ENCODE data around the gene INAFM1. TPM values are rescaled to one million over a fixed set of nuclear protein-coding genes. Genes with fewer than 3 reads are reported as not detected.
A peak's percentile ranks its signal among the peaks of the same experiment; 100 is the strongest.

The INAFM1 gene
- total RNA-seq, 2 donors from 2014 or later: 10.3 to 18.6 TPM

DNA sequence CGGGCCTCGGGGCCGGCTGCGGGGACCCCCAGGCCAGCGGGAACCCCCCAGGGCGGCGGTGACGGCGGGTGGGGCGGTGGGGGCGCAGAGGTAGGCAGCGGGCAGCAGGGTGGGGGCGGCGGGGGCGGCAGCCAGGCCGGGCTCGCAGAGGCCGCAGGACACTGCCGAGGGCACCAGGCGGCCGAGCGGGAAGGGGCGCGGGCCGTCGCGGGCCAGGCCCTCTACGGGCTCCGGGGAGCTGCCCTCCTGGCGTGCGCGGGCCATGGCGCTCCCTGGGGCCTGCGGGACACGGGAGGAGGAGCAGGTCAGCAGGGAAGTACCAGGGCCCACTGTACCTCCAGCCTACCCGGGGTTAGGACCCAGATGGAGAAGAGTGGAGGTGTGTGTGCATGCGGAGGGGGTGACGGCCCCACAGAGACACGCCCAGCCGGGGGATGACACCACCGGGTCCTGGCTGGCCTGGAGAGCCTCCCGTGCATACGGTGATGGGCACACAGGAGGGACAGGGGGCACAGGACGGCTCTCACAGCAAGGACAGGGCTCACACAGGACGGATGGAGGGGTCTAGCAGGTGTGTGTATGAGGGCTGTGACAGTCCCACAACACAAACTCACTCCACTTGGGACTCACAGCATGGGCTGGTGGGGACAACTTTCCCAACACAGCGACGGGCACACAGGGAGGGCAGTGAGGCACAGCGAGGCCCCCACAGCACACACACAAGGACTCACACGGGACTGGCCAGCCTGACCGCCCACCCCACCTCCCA is 46.3 kb upstream of the INAFM1 start:
- no peaks in the 10 kb centered on the region for H3K36me3 ChIP-seq
- H3K9me3 ChIP-seq: no peaks in the 10 kb centered on the region
- no peak for TF ChIP-seq CTCF (IDR thresholded peaks at IDR 0.05)
- no peak for DNase-seq (ENCODE audit: low spot score)
- H3K4me3 ChIP-seq: peak overlapping the region; percentile 97
- H3K4me1 ChIP-seq (ENCODE audit: control insufficient read depth in 1 of 2, low read depth in 2 of 2): peaks cover 17 to 58% of the 10 kb centered on the region in 2 donors
- peak overlapping the region; percentile 99 to 100 for H3K27ac ChIP-seq
- H3K27me3 ChIP-seq (replicated peaks; ENCODE audit: insufficient read depth): no peaks in the 10 kb centered on the region
- no peak for ATAC-seq (ENCODE audit: insufficient number of reproducible peaks, low FRiP score, low read depth)

DNA sequence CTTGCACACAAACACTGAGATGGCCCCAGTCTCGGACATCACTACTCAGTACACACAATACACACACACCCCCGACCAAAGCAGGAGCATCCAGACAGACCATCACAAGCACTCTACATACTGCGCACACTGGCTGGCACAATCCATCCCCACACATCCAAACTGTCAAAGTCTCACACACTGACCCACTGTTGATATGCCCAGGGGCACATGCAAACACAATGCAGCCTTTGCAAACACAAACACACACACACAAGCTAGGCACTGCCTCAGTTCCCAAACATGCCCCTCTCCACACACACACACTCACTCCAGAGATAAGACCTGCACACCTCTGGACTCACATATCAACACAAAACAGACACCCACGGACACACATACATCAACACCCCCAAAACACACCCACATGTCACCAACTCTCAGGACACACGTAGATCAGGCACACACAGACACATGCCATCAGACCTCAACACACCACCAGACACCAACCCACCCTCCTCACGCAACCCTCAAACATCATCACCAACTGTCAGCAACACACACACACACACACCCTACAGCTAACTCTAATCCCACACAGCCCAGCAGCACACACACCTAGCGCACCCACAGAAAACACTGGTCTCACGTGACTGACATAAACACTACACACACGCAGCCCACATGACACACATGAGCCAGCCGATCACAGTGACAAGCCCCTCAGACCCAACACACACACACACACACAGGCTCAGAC is 45.6 kb upstream of the INAFM1 start:
- no peaks in the 10 kb centered on the region for H3K27me3 ChIP-seq (replicated peaks; ENCODE audit: insufficient read depth)
- H3K27ac ChIP-seq: peak overlapping the region; percentile 99 to 100
- no peaks in the 10 kb centered on the region for H3K36me3 ChIP-seq
- ATAC-seq (ENCODE audit: insufficient number of reproducible peaks, low FRiP score, low read depth) (no peak), DNase-seq (ENCODE audit: low spot score) (no peak)
- H3K4me3 ChIP-seq: peak overlapping the region; percentile 97
- no peak for TF ChIP-seq CTCF (IDR thresholded peaks at IDR 0.05)
- peaks cover 17 to 58% of the 10 kb centered on the region in 2 donors for H3K4me1 ChIP-seq (ENCODE audit: control insufficient read depth in 1 of 2, low read depth in 2 of 2)
- no peaks in the 10 kb centered on the region for H3K9me3 ChIP-seq

GRCh38 chr19:47229676-47230053 is 45.0 kb upstream of the INAFM1 start:
- H3K27me3 ChIP-seq (replicated peaks; ENCODE audit: insufficient read depth): no peaks in the 10 kb centered on the region
- H3K27ac ChIP-seq: peak overlapping the region; percentile 99 to 100
- DNase-seq (ENCODE audit: low spot score): no peak
- no peaks in the 10 kb centered on the region for H3K36me3 ChIP-seq
- no peak for TF ChIP-seq CTCF (IDR thresholded peaks at IDR 0.05)
- H3K4me1 ChIP-seq (ENCODE audit: control insufficient read depth in 1 of 2, low read depth in 2 of 2): peaks cover 17 to 58% of the 10 kb centered on the region in 2 donors
- H3K9me3 ChIP-seq: no peaks in the 10 kb centered on the region
- H3K4me3 ChIP-seq: peak overlapping the region; percentile 97
- no peak for ATAC-seq (ENCODE audit: insufficient number of reproducible peaks, low FRiP score, low read depth)

DNA sequence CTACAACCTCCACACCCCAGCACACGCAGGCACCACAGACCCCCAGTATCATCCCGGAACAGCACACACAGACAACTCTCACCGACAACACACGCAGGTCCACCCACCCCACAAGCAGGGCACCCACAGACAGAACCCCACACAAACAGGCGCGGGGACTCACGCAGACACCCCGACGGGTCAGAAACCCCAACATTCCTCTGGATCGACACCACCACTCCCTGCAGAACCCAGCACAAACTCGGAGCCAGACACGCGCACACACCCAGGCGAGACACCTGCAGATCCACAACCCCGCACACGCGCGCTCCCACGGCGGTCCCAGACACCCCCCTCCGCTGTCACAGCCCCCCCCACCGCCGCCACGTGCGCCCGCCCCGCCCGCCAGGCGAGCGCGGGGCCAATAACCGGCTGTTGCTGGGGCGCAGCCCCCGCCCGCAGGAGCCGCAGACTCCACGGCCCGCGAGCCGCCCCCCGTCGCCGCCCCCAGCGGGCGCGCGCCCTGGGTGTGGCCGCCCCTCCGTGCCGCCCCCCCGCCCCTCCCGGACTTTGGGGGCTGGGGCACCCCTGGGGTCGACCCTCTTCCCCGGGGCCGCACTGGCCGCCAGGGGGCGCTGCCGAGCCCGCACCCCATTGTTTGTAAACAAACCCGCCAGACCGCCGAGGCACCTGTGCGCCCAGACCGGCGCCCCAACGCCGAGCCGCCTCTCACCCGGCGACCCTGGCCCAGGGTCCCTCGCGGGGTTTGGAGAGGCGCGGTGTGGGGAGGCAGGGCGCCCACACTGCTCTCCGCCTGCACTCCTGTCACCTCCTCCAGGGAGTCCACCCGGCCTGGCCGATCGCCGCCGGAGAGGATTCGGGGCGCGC is 44.4 kb upstream of the INAFM1 start:
- DNase-seq (ENCODE audit: low spot score) (no peak), ATAC-seq (ENCODE audit: insufficient number of reproducible peaks, low FRiP score, low read depth) (no peak)
- Histone ChIP-seq H3K4me3 (peak overlapping the region; percentile 97), H3K4me1 (ENCODE audit: control insufficient read depth in 1 of 2, low read depth in 2 of 2) (peaks cover 17 to 54% of the 10 kb centered on the region in 2 donors), H3K9me3 (no peaks in the 10 kb centered on the region), H3K27ac (peak overlapping the region; percentile 99 to 100), H3K36me3 (no peaks in the 10 kb centered on the region), H3K27me3 (replicated peaks; ENCODE audit: insufficient read depth) (no peaks in the 10 kb centered on the region)
- peak; percentile 85 for TF ChIP-seq CTCF (IDR thresholded peaks at IDR 0.05)

DNA sequence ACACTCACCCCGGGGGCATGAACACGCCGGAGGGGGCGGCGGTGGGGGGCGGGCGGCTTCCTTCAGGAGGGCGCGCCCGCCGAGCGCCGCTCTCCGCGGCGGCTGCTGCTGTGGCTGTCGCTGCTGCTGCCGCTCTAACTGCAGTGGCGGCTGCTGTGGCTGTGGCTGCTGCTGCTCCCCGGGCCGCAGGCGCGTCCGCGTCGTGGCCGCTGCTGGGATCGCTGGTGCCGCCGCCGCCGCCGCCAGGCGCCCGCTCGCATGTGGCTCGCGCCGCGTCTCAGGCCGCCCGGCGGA is 43.8 kb upstream of the INAFM1 start, which contains the start of gene BBC3:
Gene BBC3 (minus strand): TSS at position 279 of the 294 bp plus-strand sequence. CDS start 2,768 bp downstream, outside the sequence.
- no peak for ATAC-seq (ENCODE audit: insufficient number of reproducible peaks, low FRiP score, low read depth)
- no peaks in the 10 kb centered on the region for H3K36me3 ChIP-seq
- H3K27me3 ChIP-seq (replicated peaks; ENCODE audit: insufficient read depth): no peaks in the 10 kb centered on the region
- DNase-seq (ENCODE audit: low spot score): no peak
- H3K27ac ChIP-seq: peak within 1 kb of the TSS; percentile 99 to 100
- TF ChIP-seq CTCF (IDR thresholded peaks at IDR 0.05): no peak
- H3K9me3 ChIP-seq: no peaks in the 10 kb centered on the region
- peaks cover 12 to 48% of the 10 kb centered on the region in 2 donors for H3K4me1 ChIP-seq (ENCODE audit: control insufficient read depth in 1 of 2, low read depth in 2 of 2)
- peak within 1 kb of the TSS; percentile 97 for H3K4me3 ChIP-seq
